ENCODE results near the gene OR14I1.

OR14I1 gene

GRCh38 chr1:248739572-248740205 lies 37.1 kb upstream of the OR14I1 start:
- TF ChIP-seq EGR1 (IDR thresholded peaks at IDR 0.05) (no peak), CEBPB (IDR thresholded peaks at IDR 0.05) (no peak), CREB1 (IDR thresholded peaks at IDR 0.05; ENCODE audit: low read depth) (no peak), TEAD4 (IDR thresholded peaks at IDR 0.05) (no peak), RAD21 (IDR thresholded peaks at IDR 0.05; ENCODE audit: low read depth) (no peak), NFIC (IDR thresholded peaks at IDR 0.05) (no peak), MAX (IDR thresholded peaks at IDR 0.05) (no peak)

- TF ChIP-seq TEAD4 (IDR thresholded peaks at IDR 0.05): no peak
- TF ChIP-seq NFIC (IDR thresholded peaks at IDR 0.05): no peak
- TF ChIP-seq EP300 (IDR thresholded peaks at IDR 0.05; ENCODE audit: borderline replicate concordance): no peak
- TF ChIP-seq CREB1 (IDR thresholded peaks at IDR 0.05; ENCODE audit: low read depth): no peak
- no peak for TF ChIP-seq EGR1 (IDR thresholded peaks at IDR 0.05)
- TF ChIP-seq RAD21 (IDR thresholded peaks at IDR 0.05; ENCODE audit: low read depth): no peak
- no peak for TF ChIP-seq ZBTB7A (IDR thresholded peaks at IDR 0.05; ENCODE audit: low read depth)
These were observed 34.9 kb upstream of the OR14I1 start for GRCh38 chr1:248737457-248737856.

- TF ChIP-seq NFIC (IDR thresholded peaks at IDR 0.05): no peak
- TF ChIP-seq MAX (IDR thresholded peaks at IDR 0.05): no peak
- no peak for TF ChIP-seq CEBPB (IDR thresholded peaks at IDR 0.05)
- TF ChIP-seq EGR1 (IDR thresholded peaks at IDR 0.05): no peak
- TF ChIP-seq FOXM1 (IDR thresholded peaks at IDR 0.05; ENCODE audit: borderline replicate concordance, low read depth): no peak
These were observed 34.4 kb upstream of the OR14I1 start for GRCh38 chr1:248736977-248737376.

GRCh38 chr1:248733566-248733965 lies 31.0 kb upstream of the OR14I1 start:
- TF ChIP-seq NFIC (IDR thresholded peaks at IDR 0.05) (no peak), USF1 (IDR thresholded peaks at IDR 0.05) (no peak), TAF1 (IDR thresholded peaks at IDR 0.05; ENCODE audit: low read depth) (no peak), RAD21 (IDR thresholded peaks at IDR 0.05; ENCODE audit: low read depth) (no peak), TEAD4 (IDR thresholded peaks at IDR 0.05) (no peak), EP300 (IDR thresholded peaks at IDR 0.05; ENCODE audit: borderline replicate concordance) (no peak), EGR1 (IDR thresholded peaks at IDR 0.05) (no peak), FOXM1 (IDR thresholded peaks at IDR 0.05; ENCODE audit: borderline replicate concordance, low read depth) (no peak), ZBTB7A (IDR thresholded peaks at IDR 0.05; ENCODE audit: low read depth) (no peak), MAX (IDR thresholded peaks at IDR 0.05) (no peak), CREB1 (IDR thresholded peaks at IDR 0.05; ENCODE audit: low read depth) (no peak), TCF12 (IDR thresholded peaks at IDR 0.05; ENCODE audit: low read depth) (no peak)

- no peak for TF ChIP-seq RAD21 (IDR thresholded peaks at IDR 0.05; ENCODE audit: low read depth)
- TF ChIP-seq NFIC (IDR thresholded peaks at IDR 0.05): no peak
- TF ChIP-seq MAX (IDR thresholded peaks at IDR 0.05): peak; percentile 49; the same call in 1 of the 2 replicates
These were observed 28.2 kb upstream of the OR14I1 start for GRCh38 chr1:248730507-248731335.

- TF ChIP-seq REST (IDR thresholded peaks at IDR 0.05; ENCODE audit: low read depth) (no peak), NFIC (IDR thresholded peaks at IDR 0.05) (no peak), USF1 (IDR thresholded peaks at IDR 0.05) (0 out of 2 replicates have a peak, but pooled peaks have one; percentile 14), FOXM1 (IDR thresholded peaks at IDR 0.05; ENCODE audit: borderline replicate concordance, low read depth) (no peak)
These were observed 11.7 kb upstream of the OR14I1 start for GRCh38 chr1:248714248-248714647.

GRCh38 chr1:248710305-248710900 lies 7.8 kb upstream of the OR14I1 start:
- TF ChIP-seq RAD21 (IDR thresholded peaks at IDR 0.05; ENCODE audit: low read depth) (no peak), EGR1 (IDR thresholded peaks at IDR 0.05) (no peak), MAX (IDR thresholded peaks at IDR 0.05) (no peak), EP300 (IDR thresholded peaks at IDR 0.05; ENCODE audit: borderline replicate concordance) (no peak), USF1 (IDR thresholded peaks at IDR 0.05) (no peak), REST (IDR thresholded peaks at IDR 0.05; ENCODE audit: low read depth) (no peak), NFIC (IDR thresholded peaks at IDR 0.05) (no peak), CREB1 (IDR thresholded peaks at IDR 0.05; ENCODE audit: low read depth) (no peak), TCF12 (IDR thresholded peaks at IDR 0.05; ENCODE audit: low read depth) (no peak), ZBTB7A (IDR thresholded peaks at IDR 0.05; ENCODE audit: low read depth) (no peak), TEAD4 (IDR thresholded peaks at IDR 0.05) (no peak), TAF1 (IDR thresholded peaks at IDR 0.05; ENCODE audit: low read depth) (no peak), YY1 (IDR thresholded peaks at IDR 0.05; ENCODE audit: low read depth) (no peak), CEBPB (IDR thresholded peaks at IDR 0.05) (no peak), FOXM1 (IDR thresholded peaks at IDR 0.05; ENCODE audit: borderline replicate concordance, low read depth) (no peak)

All from Ishikawa (cell line).